Right atrium auricular region (tissue), 2 donors: ENCODE results near the gene LNP1. TPM values are rescaled to one million over a fixed set of nuclear protein-coding genes. Genes with fewer than 3 reads are reported as not detected.

ENCODE experiments used
- DNase-seq: peaks from one replicate; pipeline ENCODE4 v3.0.0-alpha.2; 2019; ENCODE audit warnings: low spot score
- H3K27ac ChIP-seq, 2 donors: fragments of 200-600 bp; sonication (generic); 1 replicate in 1 of 2; 2 replicates in 1 of 2; pipeline ENCODE4 v1.5.1; 2016 to 2019
- H3K27me3 ChIP-seq, 2 donors: fragments of 200-600 bp; sonication (generic); one replicate each; pipeline versions ENCODE4 v1.5.1 to v1.6.0; 2017 to 2019
- H3K36me3 ChIP-seq: fragments of 200-600 bp; sonication (generic); one replicate; pipeline ENCODE4 v1.5.1; 2016
- H3K4me1 ChIP-seq, 2 donors: fragments of 200-600 bp; sonication (generic); one replicate each; pipeline versions ENCODE4 v1.5.1 to v1.6.0; 2017 to 2019
- H3K4me3 ChIP-seq, 2 donors: fragments of 200-600 bp; sonication (generic); 1 replicate in 1 of 2; 2 replicates in 1 of 2; pipeline ENCODE4 v1.5.1; 2017 to 2019; ENCODE audit warnings: mild to moderate bottlenecking in 1 of 2, moderate library complexity in 1 of 2
- H3K9me3 ChIP-seq, 2 donors: fragments of 200-600 bp; sonication (generic); one replicate each; pipeline ENCODE4 v1.5.1; 2019
- CTCF ChIP-seq, 2 donors: fragments of 200-600 bp; sonication (generic); IDR thresholded peaks; one replicate each; pipeline ENCODE4 v1.5.1; 2019; ENCODE audit warnings: antibody characterized with exemption in 2 of 2
- total RNA-seq, 2 donors: library from RNA; depleted of rRNA; stranded (reverse); fragments of >200 nt; gene quantifications; one replicate each; pipeline ENCODE4 v1.1.0, GENCODE V29; 2016

Gene LNP1
- total RNA-seq, 2 donors from 2014 or later = 4.6 to 5.4 TPM

- Histone ChIP-seq H3K36me3 (no peaks in the 10 kb centered on the region), H3K4me1 (peaks cover 0 to 33% of the 10 kb centered on the region in 2 donors), H3K9me3 (no peaks in the 10 kb centered on the region), H3K27me3 (no peaks in the 10 kb centered on the region), H3K4me3 (no peak overlapping the region), H3K27ac (no peak overlapping the region)
- no peak for DNase-seq
- no peak for TF ChIP-seq CTCF (IDR thresholded peaks at IDR 0.05)
Observed at GRCh38 chr3:100425316-100425715, 24.0 kb downstream of the LNP1 start.

GRCh38 chr3:100426067-100426682 lies 24.8 kb downstream of the LNP1 start:
- no peaks in the 10 kb centered on the region for H3K27me3 ChIP-seq
- H3K36me3 ChIP-seq = no peaks in the 10 kb centered on the region
- no peak for TF ChIP-seq CTCF (IDR thresholded peaks at IDR 0.05)
- peaks cover 0 to 33% of the 10 kb centered on the region in 2 donors for H3K4me1 ChIP-seq
- no peak for DNase-seq
- H3K9me3 ChIP-seq = no peaks in the 10 kb centered on the region
- H3K27ac ChIP-seq = no peak overlapping the region
- H3K4me3 ChIP-seq = no peak overlapping the region

- Histone ChIP-seq H3K36me3 (no peaks in the 10 kb centered on the region), H3K4me1 (peaks cover 0 to 33% of the 10 kb centered on the region in 2 donors), H3K27me3 (no peaks in the 10 kb centered on the region), H3K27ac (peak overlapping the region in 1 of 2 donors; percentile 50), H3K9me3 (no peaks in the 10 kb centered on the region), H3K4me3 (no peak overlapping the region)
- DNase-seq = no peak
- no peak for TF ChIP-seq CTCF (IDR thresholded peaks at IDR 0.05)
Observed at GRCh38 chr3:100427699-100428098, 26.4 kb downstream of the LNP1 start.

GRCh38 chr3:100429187-100429716 lies 27.9 kb downstream of the LNP1 start:
- Histone ChIP-seq H3K27ac (peak overlapping the region in 1 of 2 donors; percentile 42), H3K36me3 (no peaks in the 10 kb centered on the region), H3K4me1 (peaks cover 0 to 33% of the 10 kb centered on the region in 2 donors), H3K4me3 (peak overlapping the region; percentile 11 to 22), H3K27me3 (no peaks in the 10 kb centered on the region), H3K9me3 (no peaks in the 10 kb centered on the region)
- no peak for DNase-seq
- no peak for TF ChIP-seq CTCF (IDR thresholded peaks at IDR 0.05)

- no peak for TF ChIP-seq CTCF (IDR thresholded peaks at IDR 0.05)
- no peak overlapping the region for H3K4me3 ChIP-seq
- H3K27ac ChIP-seq = no peak overlapping the region
- H3K4me1 ChIP-seq = peaks cover 0 to 6% of the 10 kb centered on the region in 2 donors
- no peaks in the 10 kb centered on the region for H3K9me3 ChIP-seq
- H3K27me3 ChIP-seq = no peaks in the 10 kb centered on the region
- no peaks in the 10 kb centered on the region for H3K36me3 ChIP-seq
- DNase-seq = no peak
Observed at GRCh38 chr3:100436951-100437350, 35.6 kb downstream of the LNP1 start.
